ENCODE data around the gene VWA8.
A peak's percentile ranks its signal among the peaks of the same experiment; 100 is the strongest.
"Not testable (repeated sequence)": the region's sequence is repeated elsewhere in the genome, so short reads cannot be mapped to it uniquely, and the experiment has no call there.

The VWA8 gene

DNA sequence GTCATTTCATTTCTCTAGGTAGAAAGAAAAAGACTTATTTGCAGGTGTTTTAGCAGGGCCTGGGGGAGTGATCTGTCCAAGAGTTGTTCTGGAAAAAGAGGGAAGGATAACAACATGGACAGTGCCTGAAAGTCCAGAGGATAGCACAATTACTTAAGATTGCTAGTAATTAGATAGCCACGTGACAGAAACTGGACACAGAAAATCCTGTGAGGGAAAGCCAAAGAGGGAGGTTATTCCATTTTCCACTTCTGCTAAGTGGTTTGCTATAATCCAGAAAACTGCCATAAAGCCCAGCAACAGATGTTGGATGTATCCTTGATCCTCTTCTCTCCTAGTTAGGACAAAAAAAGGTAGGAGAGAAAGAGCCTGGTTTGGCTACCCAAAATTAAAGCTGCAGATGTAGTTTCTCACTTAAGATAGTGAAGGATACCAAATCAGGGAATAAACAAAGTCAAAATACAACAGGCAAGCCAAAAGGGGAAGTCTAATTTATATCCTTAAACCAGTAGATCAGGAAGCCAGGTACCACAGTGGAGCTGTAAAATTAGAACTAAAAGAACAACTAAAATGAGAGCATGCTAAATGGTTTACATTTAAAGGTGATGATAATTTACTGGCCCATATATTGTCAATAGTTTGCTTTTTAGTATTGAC is 140.2 kb downstream of the VWA8 start:
- no peak for DNase-seq (ENCODE audit: low read depth)
- TF ChIP-seq, protein P1, sequence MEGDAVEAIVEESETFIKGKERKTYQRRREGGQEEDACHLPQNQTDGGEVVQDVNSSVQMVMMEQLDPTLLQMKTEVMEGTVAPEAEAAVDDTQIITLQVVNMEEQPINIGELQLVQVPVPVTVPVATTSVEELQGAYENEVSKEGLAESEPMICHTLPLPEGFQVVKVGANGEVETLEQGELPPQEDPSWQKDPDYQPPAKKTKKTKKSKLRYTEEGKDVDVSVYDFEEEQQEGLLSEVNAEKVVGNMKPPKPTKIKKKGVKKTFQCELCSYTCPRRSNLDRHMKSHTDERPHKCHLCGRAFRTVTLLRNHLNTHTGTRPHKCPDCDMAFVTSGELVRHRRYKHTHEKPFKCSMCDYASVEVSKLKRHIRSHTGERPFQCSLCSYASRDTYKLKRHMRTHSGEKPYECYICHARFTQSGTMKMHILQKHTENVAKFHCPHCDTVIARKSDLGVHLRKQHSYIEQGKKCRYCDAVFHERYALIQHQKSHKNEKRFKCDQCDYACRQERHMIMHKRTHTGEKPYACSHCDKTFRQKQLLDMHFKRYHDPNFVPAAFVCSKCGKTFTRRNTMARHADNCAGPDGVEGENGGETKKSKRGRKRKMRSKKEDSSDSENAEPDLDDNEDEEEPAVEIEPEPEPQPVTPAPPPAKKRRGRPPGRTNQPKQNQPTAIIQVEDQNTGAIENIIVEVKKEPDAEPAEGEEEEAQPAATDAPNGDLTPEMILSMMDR (IDR thresholded peaks at IDR 0.05; ENCODE audit: control insufficient read depth, extremely low read depth, insufficient read depth) = no peak
- no peak overlapping the region for H3K4me3 ChIP-seq (ENCODE audit: low read depth, low read length)

DNA sequence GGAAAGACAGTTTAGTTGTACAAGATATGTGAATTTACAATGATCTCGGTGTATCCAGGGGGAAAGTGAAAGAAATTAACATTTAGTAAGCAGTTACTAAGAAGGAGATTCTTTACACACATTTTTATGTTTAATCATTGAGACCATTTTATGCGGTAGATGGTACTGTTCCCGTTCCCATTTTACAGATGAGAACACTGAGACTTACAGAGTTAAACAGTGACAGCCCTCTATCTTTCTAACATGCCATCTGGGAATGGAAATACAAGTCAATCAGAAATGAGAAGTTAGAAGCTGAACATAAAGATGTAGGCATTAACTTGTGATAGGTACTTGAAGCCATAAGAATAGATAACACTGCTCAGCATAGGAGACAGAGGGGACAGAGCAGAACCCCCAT is 144.9 kb downstream of the VWA8 start:
- no peak overlapping the region for H3K4me3 ChIP-seq (ENCODE audit: low read depth, low read length)
- no peak for DNase-seq (ENCODE audit: low read depth)
- TF ChIP-seq, protein P1 (IDR thresholded peaks at IDR 0.05; ENCODE audit: control insufficient read depth, extremely low read depth, insufficient read depth) = no peak

DNA sequence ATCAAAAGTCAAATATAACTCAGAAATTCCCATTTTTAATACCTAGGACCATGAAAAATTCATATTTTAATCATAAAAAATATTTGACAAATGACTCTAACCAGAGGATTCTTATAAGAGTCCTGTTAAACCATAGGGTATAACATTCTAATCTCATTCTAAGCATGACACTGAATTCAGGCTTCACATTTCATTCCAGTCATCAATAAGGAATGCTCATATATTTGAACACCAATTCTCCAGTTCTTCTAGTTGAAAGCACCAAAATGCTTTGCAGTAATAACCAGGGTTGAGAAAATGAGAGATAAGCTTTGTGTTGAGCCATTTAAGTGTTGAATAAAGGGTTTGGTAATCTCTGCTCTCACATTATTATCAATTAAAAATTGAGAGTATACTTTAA is 147.5 kb downstream of the VWA8 start:
- no peak overlapping the region for H3K4me3 ChIP-seq (ENCODE audit: low read depth, low read length)
- TF ChIP-seq, protein P1 (IDR thresholded peaks at IDR 0.05; ENCODE audit: control insufficient read depth, extremely low read depth, insufficient read depth) = no peak
- DNase-seq (ENCODE audit: low read depth) = no peak

DNA sequence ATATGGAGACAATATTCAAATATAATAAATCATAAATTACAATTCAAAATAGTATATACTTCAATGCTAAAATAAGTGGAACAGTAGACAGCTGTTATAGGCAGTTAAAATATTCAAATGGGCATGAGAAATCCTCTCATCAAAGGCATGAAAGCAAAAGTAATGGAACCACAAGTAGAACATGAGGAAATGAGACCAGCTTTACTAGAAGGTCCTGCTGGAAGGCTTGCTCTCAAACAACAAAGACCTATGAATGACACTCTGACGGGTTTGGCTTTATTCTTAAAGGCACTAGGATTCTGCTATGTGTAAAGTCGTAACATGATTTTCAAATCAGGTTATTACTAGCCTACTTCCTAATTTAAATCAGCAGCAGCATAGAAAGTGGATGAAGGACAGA is 148.1 kb downstream of the VWA8 start:
- TF ChIP-seq, protein P1 (IDR thresholded peaks at IDR 0.05; ENCODE audit: control insufficient read depth, extremely low read depth, insufficient read depth) = no peak
- H3K4me3 ChIP-seq (ENCODE audit: low read depth, low read length) = no peak overlapping the region
- DNase-seq (ENCODE audit: low read depth) = no peak

DNA sequence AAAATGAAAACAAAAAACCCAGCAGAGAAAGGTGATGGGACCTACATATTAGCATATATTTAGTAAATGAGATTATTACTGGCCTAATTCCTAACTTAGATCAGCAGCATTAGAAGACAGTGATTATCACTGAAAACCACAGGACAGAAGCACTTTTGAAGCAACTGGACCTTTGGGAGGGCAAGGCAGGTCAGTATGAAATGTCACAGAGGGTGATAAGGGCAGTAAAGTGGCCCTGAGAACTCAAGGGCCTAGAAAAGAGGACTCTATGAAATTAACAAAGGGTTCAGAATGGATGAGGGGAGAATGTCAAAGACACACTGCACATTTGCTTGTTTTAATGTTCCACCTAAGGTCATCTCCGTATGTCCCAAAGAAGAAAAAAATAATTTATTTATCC is 148.7 kb downstream of the VWA8 start:
- TF ChIP-seq, protein P1 (IDR thresholded peaks at IDR 0.05; ENCODE audit: control insufficient read depth, extremely low read depth, insufficient read depth) = no peak
- H3K4me3 ChIP-seq (ENCODE audit: low read depth, low read length) = no peak overlapping the region
- no peak for DNase-seq (ENCODE audit: low read depth)

DNA sequence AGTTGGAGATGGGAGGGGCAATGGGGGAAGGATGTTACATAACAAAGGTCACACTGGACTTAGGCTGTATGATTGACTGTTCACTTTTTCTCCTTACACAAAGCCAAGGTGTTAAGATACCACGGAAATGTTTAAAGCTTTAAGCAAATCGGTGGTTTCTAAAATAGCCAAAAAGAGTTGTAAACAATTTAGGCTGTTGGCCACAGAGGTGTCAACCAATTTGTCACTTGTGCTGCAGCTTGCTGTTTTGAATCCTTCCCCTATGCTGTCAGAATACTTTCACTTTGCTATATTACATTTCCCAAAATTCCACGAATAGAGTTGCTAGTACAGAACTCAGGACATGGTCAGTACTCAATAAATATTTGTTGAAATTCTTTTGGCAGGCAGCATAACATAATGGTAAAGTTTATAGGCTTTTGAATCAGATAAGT is 149.3 kb downstream of the VWA8 start:
- TF ChIP-seq, protein P1 (IDR thresholded peaks at IDR 0.05; ENCODE audit: control insufficient read depth, extremely low read depth, insufficient read depth) = no peak
- peak; percentile 79 for DNase-seq (ENCODE audit: low read depth)
- peak overlapping the region; percentile 47 for H3K4me3 ChIP-seq (ENCODE audit: low read depth, low read length)

DNA sequence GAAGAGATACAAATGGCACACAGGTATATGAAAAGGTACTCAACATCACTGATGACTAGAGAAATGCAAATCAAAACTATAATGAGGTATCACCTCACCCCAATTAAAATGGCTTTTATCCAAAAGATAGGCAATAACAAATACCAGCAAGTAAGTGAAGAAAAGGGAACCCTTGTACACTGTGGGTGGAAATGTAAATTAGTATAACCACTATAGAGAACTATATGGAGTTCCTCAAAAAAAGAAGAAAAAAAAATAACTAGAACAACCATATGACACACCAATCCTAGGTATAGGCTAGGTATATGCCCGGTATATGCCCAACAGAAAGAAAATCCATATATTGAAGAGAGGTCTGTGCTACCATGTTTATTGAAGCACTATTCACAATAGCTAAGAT is 150.9 kb downstream of the VWA8 start:
- no peak for DNase-seq (ENCODE audit: low read depth)
- TF ChIP-seq, protein P1 (IDR thresholded peaks at IDR 0.05; ENCODE audit: control insufficient read depth, extremely low read depth, insufficient read depth) = no peak
- no peak overlapping the region for H3K4me3 ChIP-seq (ENCODE audit: low read depth, low read length)

DNA sequence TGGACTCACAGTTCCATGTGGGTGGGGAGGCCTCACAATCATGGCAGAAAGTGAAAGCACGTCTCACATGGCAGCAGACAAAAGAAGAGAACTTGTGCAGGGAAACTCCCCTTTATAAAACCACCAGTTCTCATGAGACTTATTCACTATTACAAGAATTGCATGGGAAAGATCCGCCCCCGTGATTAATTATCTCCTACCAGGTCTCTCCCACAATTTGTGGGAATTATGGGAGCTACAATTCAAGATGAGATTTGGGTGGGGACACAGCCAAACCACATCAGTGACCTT is 157.5 kb downstream of the VWA8 start:
- H3K4me3 ChIP-seq (ENCODE audit: low read depth, low read length); DNase-seq (ENCODE audit: low read depth): not testable (repeated sequence)

All from LNCaP clone FGC (cell line).